ENCODE data around the gene PCDH9.
"Not testable (repeated sequence)": the region's sequence is repeated elsewhere in the genome, so short reads cannot be mapped to it uniquely, and the experiment has no call there.

The PCDH9 gene

GRCh38 chr13:66837246-66837645, 392.9 kb downstream of the PCDH9 start:
- no peak for DNase-seq (ENCODE audit: low read depth in 2 of 2)

- no peak for DNase-seq (ENCODE audit: low read depth in 2 of 2)
Observed at GRCh38 chr13:66835040-66835628, 395.0 kb downstream of the PCDH9 start.

- DNase-seq (ENCODE audit: low read depth in 2 of 2) = no peak
Observed at GRCh38 chr13:66830940-66831716, 399.0 kb downstream of the PCDH9 start.

- DNase-seq (ENCODE audit: low read depth in 2 of 2) = no peak
Observed at GRCh38 chr13:66829803-66830202, 400.3 kb downstream of the PCDH9 start.

- DNase-seq (ENCODE audit: low read depth in 2 of 2) = no peak
Observed at GRCh38 chr13:66826398-66826797, 403.7 kb downstream of the PCDH9 start.

GRCh38 chr13:66821551-66821950, 408.6 kb downstream of the PCDH9 start:
- DNase-seq (ENCODE audit: low read depth in 2 of 2) = no peak

- DNase-seq (ENCODE audit: low read depth in 2 of 2) = no peak
Observed at GRCh38 chr13:66811455-66811854, 418.7 kb downstream of the PCDH9 start.

GRCh38 chr13:66809485-66809884, 420.7 kb downstream of the PCDH9 start:
- no peak for DNase-seq (ENCODE audit: low read depth in 2 of 2)

GRCh38 chr13:66807251-66807650, 422.9 kb downstream of the PCDH9 start:
- no peak for DNase-seq (ENCODE audit: low read depth in 2 of 2)

- DNase-seq (ENCODE audit: low read depth in 2 of 2) = no peak
Observed at GRCh38 chr13:66805657-66806056, 424.5 kb downstream of the PCDH9 start.

- no peak for DNase-seq (ENCODE audit: low read depth in 2 of 2)
Observed at GRCh38 chr13:66803808-66804456, 426.2 kb downstream of the PCDH9 start.

GRCh38 chr13:66803013-66803807, 426.9 kb downstream of the PCDH9 start:
- no peak for DNase-seq (ENCODE audit: low read depth in 2 of 2)

GRCh38 chr13:66795636-66796035, 434.5 kb downstream of the PCDH9 start:
- DNase-seq (ENCODE audit: low read depth in 2 of 2) = no peak

- no peak for DNase-seq (ENCODE audit: low read depth in 2 of 2)
Observed at GRCh38 chr13:66794340-66795031, 435.6 kb downstream of the PCDH9 start.

- DNase-seq (ENCODE audit: low read depth in 2 of 2) = no peak
Observed at GRCh38 chr13:66790861-66791260, 439.3 kb downstream of the PCDH9 start.

- no peak for DNase-seq (ENCODE audit: low read depth in 2 of 2)
Observed at GRCh38 chr13:66781241-66781640, 448.9 kb downstream of the PCDH9 start.

- no peak for DNase-seq (ENCODE audit: low read depth in 2 of 2)
Observed at GRCh38 chr13:66780814-66781213, 449.3 kb downstream of the PCDH9 start.

- DNase-seq (ENCODE audit: low read depth in 2 of 2) = no peak
Observed at GRCh38 chr13:66778461-66778860, 451.7 kb downstream of the PCDH9 start.

- DNase-seq (ENCODE audit: low read depth in 2 of 2) = no peak
Observed at GRCh38 chr13:66775196-66775595, 454.9 kb downstream of the PCDH9 start.

- no peak for DNase-seq (ENCODE audit: low read depth in 2 of 2)
Observed at GRCh38 chr13:66774046-66774445, 456.1 kb downstream of the PCDH9 start.

GRCh38 chr13:66765559-66765958, 464.6 kb downstream of the PCDH9 start:
- no peak for DNase-seq (ENCODE audit: low read depth in 2 of 2)

- not testable (repeated sequence) for DNase-seq (ENCODE audit: low read depth in 2 of 2)
Observed at GRCh38 chr13:66760678-66761077, 469.5 kb downstream of the PCDH9 start.

All from stimulated activated CD4-positive, alpha-beta T cell treated with anti-CD3 and anti-CD28 coated beads, Interleukin-15, amount 100 ng/mL, for 48 hours (primary cell).